Heart left ventricle (tissue), 13 donors: ENCODE data around the gene NUAK1.

Experiments used
- CTCF ChIP-seq, 12 donors: fragments of 200-600 bp; sonication (generic) in 4 of 12; IDR thresholded peaks; one replicate each; pipeline versions ENCODE4 v1.5.0 to v1.8.0; 2018 to 2022; ENCODE audit warnings: antibody characterized with exemption in 12 of 12, mild to moderate bottlenecking in 5 of 12
- POLR2A ChIP-seq, 2 donors: fragments of 450-650 bp; IDR thresholded peaks; one replicate each; pipeline ENCODE4 v1.6.1; 2017; ENCODE audit warnings: antibody characterized with exemption in 2 of 2, mild to moderate bottlenecking in 2 of 2, moderate library complexity in 2 of 2
- donor health status: ischemic (EF 13 %, LVEDD 7.1; RV severe dilation, severe dysfunction).
- donor health status: DM: no; HTN: yes; CAD: no.
- donor health status: DM: no; HTN: no; CAD: no.
- donor health status: ischemic (EF 25% LVEDD 6.9; RV normal size, moderate dysfunction).
- donor health status: ischemic (EF 25% LVEDD 5.7; RV mildly dilated, moderate dysfunction).
- donor health status: ischemic (EF 35%, LVEDD 5.7; RV mildly dilated, moderate dysfunction).
- donor health status: nonischemic (EF 11% LVEDD 7.7; RV severe dilation, severe dysfunction).
- donor health status: DM: yes; HTN: yes; CAD: no.
- donor health status: PGD.
- donor health status: ischemic (EF 29% LVEDD 5.4; RV normal size, mild dysfunction).
- donor health status: nonischemic (EF 23%, LVEDD 6.1; RV moderate dilation, normal function).

DNA sequence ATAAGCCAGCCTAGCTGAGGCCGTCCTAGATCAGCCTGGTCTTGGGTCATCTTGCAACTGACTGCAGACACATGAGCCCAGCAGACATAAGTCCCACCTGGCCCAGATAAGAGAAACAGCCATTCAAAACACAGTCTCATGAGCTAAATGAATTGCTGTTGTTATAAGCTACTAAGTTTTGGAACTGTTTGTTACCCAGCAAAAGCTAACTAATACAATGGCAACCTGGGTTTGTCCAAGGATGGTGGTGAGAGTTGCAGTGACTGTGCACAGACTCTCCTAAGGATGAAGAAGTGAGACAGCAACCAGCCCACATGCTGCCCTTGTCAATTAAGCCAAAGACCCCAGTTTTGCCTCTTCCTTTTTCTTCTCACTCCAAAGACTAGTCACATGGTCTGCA is 22.2 kb upstream of the NUAK1 start:
- TF ChIP-seq POLR2A (IDR thresholded peaks at IDR 0.05) (no peak), CTCF (IDR thresholded peaks at IDR 0.05) (no peak)
